Measurements from ENCODE around the gene CAMK2A.

The CAMK2A gene

DNA sequence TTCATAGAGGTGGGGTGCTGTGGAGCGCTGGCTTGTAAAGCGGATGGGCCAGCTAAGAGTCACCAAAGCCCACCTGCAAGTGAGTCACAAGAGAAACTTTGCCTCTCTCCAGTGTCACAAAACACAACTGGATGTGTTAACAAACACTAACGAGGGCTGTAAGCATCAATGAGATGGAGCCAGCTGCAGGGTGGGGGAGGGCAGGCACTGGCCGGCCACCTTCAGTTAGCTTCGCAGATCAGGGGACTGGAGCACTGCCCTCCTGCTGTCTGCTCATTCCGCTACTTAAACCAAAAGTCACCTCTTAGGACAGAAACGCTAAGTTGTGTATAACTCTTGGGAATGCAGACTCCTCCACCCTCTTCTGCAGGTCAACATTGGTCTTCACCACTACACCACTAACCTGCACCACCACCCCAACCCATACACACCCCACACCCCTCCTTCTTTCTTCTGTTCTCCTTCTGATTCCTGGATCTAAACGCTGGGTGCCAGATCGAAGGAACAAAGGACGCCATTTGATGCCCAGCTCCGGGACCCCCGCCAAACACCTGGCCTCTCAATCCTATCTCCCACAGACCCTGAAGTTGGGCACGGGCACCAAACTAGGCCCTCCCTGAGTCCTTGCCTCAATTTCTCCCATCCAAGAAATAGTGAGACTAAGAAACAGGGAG, 11.1 kb upstream of the CAMK2A start:
- no peak for DNase-seq (ENCODE audit: low read depth in 2 of 2)

DNA sequence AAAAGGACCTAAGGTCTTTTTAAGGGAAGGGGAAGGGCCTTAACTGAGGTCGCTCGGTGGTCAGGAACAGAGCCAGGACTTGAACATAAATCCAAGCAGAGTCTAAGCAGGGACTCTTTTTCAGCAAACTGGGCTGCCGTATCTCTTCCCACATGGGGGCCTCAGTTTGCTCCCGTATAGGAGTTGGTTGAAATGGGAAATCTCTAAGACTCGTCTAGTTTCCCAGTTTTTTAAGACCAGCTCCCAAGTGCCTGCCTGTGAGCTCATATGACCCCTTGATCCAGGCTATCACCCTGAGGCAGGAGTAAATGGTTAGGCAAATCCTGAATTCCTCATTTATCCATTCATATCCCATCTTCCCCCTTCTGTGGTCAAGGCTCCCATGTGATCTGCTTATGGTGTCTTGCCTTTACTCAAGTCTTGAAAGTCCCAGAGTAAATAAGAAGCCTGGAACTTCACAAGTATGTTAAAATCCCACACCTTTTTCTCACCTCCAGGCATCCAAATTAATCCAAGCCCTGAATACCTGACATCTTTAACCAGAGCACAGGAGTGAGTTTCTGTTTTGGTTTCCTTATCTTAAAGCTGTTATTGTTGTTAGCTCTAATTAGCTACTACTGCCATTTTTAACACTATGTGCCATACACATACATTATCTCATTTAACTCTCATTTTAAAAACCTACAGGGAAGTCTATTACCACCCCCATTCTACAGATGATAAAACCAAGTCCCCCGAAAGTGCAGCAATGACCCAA, 10.2 kb upstream of the CAMK2A start:
- no peak for DNase-seq (ENCODE audit: low read depth in 2 of 2)

DNA sequence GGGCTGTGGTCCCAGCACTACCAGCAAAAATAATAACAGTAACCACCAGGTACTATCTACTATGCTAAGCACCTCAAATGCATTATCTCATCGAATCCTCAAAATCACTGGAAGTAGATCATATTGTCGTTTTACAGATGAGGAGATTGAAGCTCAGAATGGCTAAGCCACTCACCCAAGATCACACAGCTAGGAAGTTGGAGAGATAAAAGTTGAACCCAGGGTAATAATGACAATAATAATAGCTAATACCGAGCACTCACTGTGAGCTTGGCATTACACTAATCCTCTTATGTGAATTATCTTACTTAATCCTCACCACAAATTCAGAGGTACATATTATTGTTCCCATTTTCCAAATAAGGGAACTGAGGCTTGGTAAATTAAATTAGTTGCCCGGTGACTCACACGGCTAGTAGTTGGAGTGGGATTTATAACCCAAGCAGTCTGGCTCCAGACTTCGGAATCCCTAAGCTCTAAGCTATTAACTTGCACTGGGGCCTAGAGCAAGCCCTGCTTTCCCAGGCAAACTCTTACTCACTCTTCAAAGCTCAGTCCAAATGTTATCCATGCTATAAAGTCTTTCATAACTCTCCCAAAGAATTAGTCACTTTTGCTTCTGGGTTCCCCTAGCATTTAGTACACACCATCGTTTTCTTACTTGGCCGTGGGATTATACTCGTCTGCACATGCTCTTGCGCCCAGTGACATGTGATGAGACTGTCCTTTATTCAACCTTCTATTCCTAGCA, 9.3 kb upstream of the CAMK2A start:
- no peak for DNase-seq (ENCODE audit: low read depth in 2 of 2)

DNA sequence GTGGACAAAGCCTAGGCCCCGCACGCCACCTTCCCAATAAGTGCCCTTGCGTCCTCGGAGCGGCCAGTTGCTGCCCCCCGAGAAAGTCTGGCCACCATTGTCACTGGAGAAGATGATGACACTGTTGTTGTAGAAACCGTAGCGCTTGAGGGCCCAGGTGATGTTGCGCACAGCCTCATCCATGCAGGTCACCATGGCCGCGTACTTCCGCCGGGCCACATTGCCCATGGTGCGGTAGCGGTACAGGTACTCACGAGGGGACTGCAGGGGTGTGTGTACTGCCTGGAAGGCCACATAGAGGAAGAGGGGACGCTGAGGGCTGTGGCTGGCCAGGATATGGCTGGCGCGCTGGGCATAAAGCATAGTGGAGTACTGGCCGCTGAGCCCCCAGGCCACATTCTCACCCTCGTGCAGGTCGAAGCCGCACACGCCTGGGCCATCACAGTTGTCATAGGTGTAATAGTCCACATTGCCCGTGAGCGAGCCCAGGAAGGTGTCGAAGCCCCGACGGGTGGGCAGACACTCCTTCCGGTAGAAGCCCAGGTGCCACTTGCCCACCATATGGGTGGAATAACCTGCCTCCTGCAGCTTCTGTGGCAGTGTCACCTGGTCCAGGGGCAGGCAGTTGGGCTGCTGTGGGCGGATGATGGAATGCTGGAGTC, 8.5 kb upstream of the CAMK2A start:
- no peak for DNase-seq (ENCODE audit: low read depth in 2 of 2)

DNA sequence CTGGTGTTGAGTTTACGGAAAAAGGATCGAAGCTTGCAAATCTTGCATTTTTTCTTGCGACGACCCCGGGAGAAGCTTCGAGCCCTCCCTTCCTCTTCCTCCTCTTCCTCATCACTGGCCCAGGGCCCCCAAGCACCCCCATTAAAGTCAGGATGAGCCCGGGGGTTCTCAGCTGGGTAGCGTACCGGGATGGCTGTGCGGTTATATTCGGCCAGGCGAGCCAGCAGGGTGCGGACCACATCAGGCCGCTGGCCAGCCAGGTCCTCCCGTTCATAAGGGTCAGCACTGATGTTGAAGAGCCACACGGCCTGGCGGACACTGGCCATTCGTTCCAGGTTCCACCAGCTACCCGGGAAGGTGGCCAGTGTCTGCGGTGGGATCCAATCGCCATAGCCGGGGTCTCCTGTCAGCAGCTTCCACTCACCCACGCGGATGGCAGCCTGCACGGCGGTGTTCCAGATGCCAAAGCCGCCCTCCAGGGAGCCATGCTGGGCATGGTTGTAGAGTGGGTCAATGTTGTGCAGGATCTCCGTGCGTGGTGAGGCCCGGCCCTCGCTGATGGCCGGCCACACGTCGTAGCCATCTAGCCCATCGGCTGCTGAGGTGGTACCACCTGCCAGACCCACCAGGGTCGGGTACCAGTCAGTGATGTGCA, 7.8 kb upstream of the CAMK2A start:
- no peak for DNase-seq (ENCODE audit: low read depth in 2 of 2)

DNA sequence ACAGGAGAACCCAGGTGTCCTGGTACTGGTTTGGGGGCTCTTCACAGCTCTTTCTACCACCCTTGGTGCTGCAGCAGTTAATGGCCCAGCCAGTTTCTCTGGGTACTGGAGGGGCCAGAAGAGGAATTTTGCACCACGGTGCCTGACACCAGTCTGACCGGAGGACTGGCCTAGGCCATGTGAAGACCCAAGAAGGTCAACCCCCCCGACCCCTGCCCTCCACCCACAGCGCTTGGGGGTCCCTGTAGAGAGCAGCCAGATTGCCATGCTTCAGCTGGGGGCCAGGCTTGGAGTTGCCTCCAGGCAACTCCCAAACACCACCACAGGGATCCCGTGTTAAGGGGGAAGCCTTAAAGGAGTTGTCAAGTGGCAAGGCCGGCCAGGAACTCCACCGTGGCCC, 6.9 kb upstream of the CAMK2A start:
- DNase-seq (ENCODE audit: low read depth in 2 of 2), result no peak

DNA sequence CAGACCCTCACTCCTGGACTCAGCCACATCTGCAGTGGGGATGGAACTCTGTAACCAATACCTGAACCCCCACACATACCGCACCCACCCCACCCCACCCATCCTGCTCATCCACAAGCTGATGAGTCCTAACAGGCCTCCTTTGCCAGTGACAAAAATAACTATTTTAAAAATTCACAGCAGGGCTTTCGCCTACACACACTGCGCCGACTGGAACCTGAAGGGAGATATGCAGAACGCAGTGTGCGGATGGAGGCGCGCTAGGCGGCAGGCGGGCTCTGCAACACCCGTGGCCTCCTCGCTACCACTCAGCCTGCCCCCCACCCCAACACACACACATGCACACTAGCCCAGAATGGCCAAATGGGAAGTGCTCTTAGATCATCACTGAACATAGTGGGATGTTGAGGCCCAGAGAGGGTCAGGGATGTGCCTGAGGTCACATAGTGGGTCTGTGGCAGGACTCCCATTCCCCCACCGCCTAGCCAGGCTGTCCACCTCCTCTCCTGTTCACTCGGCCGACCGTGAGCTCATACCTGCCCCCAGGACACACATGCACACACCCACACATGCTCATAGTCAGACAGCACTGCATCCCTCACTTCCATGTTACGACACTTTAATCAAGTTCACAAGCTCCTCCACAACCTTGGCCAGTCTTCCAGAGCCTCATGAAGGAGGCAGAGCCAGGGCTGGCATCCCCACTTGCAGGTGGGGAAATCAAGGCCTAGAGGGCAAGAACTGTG, 6.3 kb upstream of the CAMK2A start:
- no peak for DNase-seq (ENCODE audit: low read depth in 2 of 2)

DNA sequence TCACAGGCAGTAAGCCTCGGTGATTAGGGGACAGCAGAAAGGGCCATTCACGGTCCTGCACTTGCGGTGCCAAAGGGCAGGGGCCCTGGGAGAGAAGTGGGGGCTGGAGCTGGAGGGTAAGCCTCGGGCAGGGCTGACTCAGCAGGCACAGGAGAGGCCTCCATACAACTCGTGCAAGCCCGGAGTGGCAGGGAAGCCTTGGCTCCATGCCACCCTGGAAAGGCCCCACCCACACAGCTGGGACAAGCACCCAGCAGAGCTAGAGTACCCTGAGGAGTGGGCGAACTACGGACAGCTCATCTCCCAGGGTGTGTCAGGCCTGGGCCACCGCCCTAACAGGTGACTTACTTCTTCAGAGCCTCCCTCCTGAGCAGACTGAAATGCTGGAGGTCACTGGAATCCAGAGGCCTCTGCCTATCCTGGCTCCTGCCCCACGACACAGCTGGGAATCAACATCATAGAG, 5.6 kb upstream of the CAMK2A start:
- DNase-seq (ENCODE audit: low read depth in 2 of 2), result no peak

DNA sequence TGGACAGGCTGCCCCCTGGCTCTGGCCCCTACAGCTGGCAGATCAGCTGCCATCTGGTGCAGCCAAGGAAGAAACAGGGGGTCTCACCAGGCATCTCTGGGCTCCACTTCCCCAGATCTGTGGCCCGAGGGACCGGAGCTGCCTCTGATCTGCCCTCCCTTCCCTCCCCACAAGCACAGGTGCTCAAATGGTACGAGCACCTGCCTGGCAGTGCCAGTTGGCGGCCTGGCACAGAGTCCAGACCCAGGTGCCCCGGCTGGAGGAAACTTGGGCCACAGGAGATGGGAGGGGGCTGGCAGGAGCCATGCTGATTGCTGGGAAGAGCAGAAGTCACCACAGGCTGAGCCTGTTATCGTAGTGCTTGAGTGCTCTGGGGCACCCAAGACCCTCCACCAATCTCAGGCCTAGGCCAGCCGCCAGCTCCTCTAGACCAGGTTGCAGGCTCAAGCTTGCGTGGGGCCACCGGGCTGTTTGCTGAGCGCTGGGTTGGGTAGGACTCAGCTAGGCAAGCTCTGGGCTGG, 5.0 kb upstream of the CAMK2A start:
- no peak for DNase-seq (ENCODE audit: low read depth in 2 of 2)

DNA sequence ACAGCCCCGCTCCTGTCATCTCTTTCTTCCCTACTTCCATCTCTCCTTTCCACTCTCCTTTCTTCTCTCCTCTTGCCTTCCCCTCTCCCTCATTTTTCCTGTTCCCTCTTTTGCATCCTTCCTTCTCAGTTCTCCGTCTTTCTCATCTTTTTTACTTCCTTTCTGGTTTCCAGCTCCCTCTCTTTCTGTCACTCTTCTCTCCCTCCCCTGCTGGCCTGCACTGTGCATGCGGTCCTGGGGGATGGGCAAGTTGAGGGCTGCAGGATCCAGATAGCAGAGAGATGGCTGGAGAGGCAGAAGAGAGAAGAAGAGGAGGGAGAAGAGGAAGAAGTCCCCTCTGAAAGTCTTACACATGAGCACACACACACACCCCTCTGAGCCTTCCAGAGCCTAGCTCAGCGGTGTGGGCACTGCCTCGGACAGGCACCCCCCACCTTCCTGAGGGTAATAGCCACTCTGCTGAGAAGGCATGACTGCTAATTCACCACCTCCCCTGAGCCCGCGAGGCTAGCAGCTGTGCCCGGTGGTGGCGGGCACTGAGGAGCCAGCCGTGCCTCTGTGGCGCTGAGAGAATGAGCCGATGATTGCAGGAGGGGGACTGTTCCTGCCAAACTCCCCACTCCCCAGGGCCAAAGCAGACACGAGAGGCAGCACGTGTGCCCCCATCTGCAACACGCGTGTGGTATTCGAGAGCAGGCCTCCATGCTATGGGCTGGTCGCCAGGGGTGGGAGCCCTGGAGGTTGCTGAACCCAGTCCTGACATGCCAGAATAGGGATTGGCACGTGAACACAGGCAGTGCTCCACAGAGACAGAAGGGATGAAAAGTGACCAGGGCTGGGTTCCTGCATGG, 3.7 kb upstream of the CAMK2A start:
- no peak for DNase-seq (ENCODE audit: low read depth in 2 of 2)

DNA sequence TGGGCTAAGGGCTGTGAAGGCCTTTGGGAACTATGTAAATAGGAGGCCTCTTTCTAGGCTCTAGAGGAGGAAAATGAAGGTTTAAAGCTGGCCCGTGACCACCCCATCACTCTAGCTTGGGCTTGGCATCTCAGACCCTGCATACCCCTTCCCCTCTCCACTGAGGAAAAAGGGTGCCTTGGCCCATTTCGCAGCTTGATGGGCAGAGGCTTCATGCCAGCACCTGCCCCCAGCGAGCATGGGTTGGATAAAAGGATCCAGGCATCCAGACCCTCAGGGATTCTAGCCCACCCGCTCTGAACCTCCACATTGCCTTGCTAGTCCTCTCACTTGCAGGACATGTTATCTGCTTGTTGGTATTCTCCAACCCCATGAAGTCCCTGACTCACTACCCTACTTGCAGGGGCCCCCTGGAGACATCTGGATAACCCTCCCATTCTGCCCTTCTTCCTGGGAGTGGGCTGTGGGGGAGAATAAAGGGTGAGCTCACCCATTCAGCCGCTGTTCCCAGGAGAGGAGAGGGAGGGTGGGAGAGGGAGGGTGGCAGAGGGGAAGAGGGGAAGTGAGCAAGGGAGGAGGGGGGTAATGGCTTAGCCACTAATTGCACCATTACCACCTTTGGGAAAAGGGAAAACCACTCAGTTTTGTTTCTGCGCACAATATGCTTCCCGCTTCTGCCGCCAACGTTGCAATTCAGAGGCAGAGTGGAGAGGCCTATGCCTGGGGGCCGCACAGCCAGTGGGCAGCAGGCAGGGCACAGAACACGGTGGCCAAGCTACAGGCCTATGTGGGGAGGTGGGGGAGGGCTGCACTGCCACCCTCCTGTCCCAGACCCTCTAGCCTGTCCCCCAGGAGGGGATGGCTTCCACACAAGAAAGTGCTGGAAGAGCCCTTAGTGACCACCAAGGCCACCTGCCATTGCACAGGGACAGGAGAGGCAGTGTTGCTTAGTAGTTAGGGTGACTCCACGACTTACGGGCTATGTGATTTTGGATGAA, 2.1 kb upstream of the CAMK2A start:
- no peak for DNase-seq (ENCODE audit: low read depth in 2 of 2)

DNA sequence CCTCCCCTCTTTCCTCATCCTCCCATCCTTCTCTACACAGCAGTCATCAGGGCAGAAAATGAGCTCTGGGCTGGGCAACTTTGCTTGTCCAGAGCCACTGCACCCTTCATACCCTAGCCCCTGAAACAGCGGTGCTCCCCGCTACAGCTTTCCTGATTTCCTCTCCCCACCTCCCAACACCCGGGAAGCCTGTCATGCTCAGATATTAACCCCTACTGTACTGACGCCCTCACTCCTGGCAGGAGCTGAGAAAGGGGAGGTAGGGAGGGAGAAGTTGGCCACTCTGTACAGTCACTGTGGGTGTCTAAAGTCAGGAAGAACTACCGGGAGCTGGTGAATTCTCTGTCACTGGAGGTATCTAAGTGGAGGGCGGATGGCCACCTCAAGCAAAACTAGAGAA, 782 bp downstream of the CAMK2A start:
- DNase-seq (ENCODE audit: low read depth in 2 of 2), result no peak

DNA sequence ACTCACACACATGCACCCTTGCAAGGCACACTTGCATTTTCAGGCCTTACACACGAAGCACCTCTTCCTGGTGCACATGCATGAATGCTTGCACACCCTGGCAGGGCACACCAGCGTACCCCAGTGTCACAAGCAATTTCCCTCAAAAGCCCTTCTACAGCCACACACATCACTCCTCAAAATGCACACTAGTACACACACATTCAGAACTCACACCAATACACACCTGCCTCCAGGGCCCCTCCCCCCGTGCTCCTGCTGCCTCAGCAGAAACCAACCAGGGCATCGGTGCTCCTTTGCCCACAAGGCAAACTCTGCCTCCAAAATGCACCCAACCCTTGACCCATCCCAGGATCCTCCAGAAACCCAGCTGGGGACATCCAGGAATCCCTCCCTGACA, 1.2 kb downstream of the CAMK2A start:
- DNase-seq (ENCODE audit: low read depth in 2 of 2), result no peak

DNA sequence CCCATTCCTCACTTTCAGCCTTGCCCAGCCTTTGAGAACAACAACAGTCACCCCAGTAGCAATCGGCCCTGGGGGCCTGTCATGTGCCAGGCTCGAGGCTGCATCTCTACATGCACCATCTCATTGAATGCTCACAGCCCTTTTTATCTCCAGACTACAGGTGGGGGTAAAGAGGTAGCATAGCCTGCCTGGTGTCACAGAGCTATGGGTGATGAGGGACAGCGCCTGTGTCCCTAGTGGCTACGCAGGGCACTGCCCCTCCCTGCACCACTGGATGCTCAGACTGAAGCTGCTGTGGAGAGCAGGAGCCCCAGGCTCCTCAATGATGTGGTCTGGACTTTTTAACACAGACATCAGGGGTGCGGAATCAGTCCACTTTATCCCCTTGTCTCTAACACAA, 2.8 kb downstream of the CAMK2A start:
- no peak for DNase-seq (ENCODE audit: low read depth in 2 of 2)

DNA sequence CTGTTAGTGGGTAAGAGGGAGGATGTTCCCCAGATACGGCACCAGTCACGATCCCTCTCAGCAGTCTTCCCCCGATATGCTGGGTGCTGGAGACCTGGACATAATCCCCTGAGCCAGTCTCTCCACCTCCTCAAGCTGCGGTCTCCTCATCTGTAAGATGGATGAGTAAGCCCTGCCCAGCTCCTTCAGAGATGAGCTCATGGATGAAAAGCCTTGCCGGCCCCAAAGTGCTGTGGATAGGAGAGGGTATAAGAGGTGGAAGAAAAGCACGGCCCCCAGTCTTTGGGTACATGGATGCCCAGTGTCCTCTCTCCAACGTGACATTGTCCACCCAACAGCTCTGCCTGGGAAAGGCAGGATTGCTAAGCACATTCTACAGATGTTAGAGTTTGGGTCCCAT, 4.5 kb downstream of the CAMK2A start:
- no peak for DNase-seq (ENCODE audit: low read depth in 2 of 2)

DNA sequence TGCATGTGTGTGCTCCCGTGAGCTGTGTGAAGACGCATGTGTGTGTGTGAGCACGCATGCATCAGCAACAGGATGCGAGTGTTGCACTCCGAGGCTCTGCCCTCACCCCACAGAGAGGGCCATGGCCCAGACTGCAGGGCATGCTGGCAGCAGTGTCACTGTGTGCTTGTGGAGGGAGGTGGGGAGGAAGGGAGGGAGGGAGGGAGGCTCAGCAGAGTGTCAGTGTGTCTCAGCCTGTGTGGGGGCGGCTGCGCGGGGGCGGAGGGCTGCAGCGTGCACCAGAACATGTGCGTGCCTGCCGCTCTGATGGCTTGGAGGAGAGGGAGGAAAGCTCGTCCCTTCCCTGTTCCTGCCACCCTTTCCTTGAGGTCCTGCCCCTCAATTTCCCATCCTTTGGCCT, 5.3 kb downstream of the CAMK2A start:
- no peak for DNase-seq (ENCODE audit: low read depth in 2 of 2)

DNA sequence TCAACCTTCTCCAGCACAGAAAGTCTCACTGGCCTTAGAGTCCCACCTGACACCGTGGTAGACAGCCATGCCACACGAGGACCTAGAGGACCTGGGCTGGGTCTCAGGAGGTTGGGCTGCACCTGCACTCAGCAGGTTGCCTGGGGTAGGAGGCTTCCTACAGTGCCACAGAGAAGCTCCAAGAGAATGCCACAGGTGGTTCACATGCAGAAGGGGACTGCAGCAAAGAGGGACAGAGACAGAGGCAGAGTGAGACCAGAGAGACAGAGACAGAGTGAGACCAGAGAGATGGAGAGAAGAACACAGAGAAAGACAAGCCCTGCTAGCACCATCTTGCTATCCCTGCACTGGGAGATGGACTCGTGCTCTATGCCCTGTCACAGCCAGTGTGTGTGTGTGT, 5.7 kb downstream of the CAMK2A start:
- no peak for DNase-seq (ENCODE audit: low read depth in 2 of 2)

DNA sequence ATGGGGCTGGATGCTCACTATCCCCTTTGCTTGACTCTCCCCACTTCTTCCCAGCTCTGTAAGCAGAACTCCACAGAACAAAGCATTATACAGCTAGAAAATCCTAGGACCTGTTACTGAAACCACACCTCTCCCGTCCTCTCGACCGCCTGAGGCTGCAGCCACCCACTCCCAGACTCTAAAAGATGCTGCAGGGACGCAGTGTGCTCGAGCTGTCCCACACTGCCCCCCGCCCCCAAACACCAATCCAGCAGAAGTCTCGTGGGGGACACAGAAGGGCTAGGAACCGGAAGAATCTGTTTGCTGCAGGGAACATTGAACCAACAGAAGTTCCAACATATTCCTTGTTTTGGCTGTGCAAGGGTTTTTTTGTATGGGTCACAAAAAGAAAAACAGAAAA, 7.6 kb downstream of the CAMK2A start:
- no peak for DNase-seq (ENCODE audit: low read depth in 2 of 2)
